Caki2 (cell line): ENCODE measurements around the gene BCKDHB. TPM values are rescaled to one million over a fixed set of nuclear protein-coding genes. Genes with fewer than 3 reads are reported as not detected.

ENCODE experiments used
- DNase-seq: peaks from one replicate; pipeline ENCODE4 v3.0.0-alpha.2; 2015; ENCODE audit warnings: low read depth
- in situ Hi-C: cut with HindIII; loops from 2 replicates; pipeline ENCODE4 v1.10.0; 2016; ENCODE audit warnings: low sequenced_read_pairs, low pct_unique_long_range_greater_than_20kb, mixed read lengths
- total RNA-seq: library from RNA; depleted of rRNA; stranded (reverse); fragments of >200 nt; shearing (Covaris generic); gene quantifications from 2 replicates; pipeline ENCODE4 v1.2.3, GENCODE V29; 2014; ENCODE audit warnings: low replicate concordance

The BCKDHB gene
- total RNA-seq, 1 experiment from 2014 or later = 13.9 TPM

DNA sequence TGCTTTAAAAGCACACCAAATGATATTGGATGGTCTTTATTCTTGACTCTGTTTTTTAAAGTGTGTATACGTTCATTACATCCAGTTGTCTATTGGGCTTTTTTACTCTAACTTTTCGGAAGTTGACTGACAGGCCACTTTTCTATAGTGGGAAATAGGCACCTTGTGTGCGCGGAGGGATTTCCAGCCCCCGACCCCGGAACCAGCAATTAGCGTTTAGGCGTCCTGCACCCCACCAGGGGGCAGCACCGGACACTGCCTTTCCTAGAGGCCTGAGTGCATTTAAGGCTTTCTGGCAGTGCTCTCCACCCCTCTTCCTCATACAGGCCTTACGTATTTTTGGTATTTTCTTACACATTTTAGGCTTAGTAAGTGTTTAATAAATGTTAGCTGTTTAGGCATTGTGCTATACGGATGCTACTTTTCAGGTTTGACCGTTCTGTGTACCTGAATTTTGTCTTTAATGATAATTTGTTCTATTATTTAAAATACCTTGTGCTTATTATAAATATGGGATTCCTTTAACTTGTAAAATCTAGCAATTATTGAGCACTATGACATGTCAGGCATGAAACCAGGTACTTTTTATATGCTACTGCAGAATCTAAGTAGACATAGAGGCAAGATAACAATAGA is 231.8 kb downstream of the BCKDHB start:
- peak; percentile 23 for DNase-seq
- in situ Hi-C loops = no loop called here

GRCh38 chr6:80339421-80339820 is 232.9 kb downstream of the BCKDHB start:
- DNase-seq = no peak
- in situ Hi-C loops = no loop called here

- in situ Hi-C loops = no loop called here
- no peak for DNase-seq
These were observed 233.8 kb downstream of the BCKDHB start for GRCh38 chr6:80340280-80340679.

DNA sequence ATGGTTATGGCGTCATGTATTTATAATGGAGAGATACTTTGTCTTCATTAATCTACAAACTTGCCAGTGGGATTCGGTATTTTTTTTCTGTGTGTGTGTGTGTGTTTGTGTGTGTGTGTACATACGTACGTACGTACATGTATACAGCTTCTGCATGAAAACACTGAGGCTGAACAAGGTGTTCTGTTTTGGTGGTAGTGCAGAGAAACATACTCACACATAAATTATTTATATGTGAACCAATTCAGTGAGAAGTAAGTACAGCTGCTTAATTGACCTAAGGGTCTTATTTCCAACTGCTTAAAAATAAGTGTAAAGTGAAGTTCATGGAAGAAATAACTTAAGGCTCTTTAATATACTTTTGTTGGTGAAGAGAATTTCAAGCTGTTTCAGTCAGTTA is 234.2 kb downstream of the BCKDHB start:
- in situ Hi-C loops = no loop called here
- no peak for DNase-seq

DNA sequence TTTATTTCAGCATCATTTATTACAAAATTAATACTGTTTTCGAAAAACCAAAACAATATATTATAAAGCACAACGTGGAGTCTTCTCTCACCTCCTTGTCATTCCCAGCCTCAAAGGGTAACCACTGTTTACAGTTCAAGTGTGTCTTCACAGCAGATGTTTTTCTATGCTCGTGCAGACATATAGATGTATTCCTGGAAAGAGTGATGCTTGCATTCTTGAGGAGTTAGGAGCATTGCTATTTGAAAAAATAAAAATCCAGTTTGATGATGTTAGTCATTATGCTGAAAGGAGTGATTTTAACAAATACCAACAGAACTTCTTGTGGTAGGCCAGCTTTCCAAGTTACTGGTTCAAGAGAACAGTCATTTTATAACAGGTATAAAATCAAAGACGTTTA is 234.9 kb downstream of the BCKDHB start:
- in situ Hi-C loops = no loop called here
- DNase-seq = no peak

GRCh38 chr6:80343511-80343910 is 237.0 kb downstream of the BCKDHB start:
- DNase-seq = no peak
- in situ Hi-C loops = no loop called here

DNA sequence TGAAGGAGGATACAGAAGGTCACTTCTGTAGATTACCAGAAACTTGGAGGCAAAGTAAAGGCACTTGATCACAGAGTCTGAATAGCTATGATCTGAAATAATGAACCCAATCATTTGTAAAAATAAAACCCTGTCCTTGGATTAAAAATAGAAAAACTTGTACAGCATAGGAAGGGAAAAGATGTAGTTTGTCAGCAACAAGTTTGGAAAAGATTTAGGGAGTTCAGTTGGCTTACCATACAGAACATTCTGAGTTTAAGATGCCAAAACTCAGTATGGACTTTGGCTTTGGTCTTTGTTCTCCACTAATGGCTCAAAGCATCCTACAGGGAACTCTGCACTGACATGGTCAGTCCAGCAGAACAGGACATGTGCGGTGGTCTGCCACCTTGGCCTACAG is 240.6 kb downstream of the BCKDHB start:
- in situ Hi-C loops = no loop called here
- no peak for DNase-seq

DNA sequence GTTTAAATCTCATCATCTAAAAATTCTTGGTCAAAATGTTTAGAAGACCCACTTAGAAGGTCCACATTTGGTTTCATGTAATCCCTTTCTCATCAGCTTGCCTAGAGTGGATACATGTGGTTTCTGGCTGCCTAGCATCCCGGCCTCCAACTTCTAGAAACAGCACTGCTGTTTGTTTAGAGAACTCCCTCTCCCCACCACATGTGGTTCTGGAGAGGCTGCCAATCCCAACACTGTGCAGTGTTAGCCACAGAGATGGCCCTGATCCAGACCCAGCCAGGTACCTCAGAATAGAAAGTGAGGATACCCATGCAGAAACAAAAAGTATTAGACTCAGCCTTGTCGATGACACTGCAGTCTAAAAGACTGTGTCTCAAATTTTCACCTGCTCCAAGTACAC is 241.8 kb downstream of the BCKDHB start:
- DNase-seq = no peak
- in situ Hi-C loops = no loop called here

DNA sequence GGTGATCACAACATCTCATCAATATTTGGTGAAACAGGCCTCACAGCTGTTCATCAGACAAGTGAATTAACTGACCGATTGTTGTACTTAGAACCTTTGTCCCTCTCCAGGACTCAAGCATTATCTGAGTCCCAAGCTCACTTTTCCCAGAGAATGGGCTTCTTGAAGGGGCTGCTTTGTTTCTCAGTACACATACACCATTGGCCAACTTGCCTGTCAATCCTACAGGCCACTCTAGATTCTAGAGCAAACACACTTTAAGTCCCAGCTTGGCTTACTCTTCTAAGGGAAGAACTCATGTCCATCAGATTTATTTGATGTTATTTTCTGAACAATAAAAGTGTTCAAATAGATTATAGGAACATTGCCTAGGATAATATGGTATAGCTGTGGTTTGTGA is 249.5 kb downstream of the BCKDHB start:
- DNase-seq = no peak
- in situ Hi-C loops = no loop called here

DNA sequence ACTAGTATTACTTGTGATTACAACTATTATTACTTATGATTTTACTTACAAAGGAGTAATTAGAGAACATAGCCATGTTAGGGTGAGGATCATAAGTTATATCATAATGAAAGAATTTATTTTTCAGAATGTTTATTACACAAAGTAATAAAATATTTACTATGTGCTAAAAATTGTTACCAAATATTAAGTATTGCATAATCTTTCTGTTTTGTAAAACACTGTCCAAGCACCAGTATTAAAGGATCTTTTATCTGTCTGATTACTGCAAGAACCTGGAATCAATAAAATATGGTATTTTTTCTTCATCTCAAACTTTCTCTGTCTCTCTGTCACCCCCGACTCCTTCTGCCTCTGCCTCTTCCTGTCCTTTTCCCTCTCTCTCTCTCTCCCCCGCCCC is 250.1 kb downstream of the BCKDHB start:
- in situ Hi-C loops = no loop called here
- DNase-seq = no peak

DNA sequence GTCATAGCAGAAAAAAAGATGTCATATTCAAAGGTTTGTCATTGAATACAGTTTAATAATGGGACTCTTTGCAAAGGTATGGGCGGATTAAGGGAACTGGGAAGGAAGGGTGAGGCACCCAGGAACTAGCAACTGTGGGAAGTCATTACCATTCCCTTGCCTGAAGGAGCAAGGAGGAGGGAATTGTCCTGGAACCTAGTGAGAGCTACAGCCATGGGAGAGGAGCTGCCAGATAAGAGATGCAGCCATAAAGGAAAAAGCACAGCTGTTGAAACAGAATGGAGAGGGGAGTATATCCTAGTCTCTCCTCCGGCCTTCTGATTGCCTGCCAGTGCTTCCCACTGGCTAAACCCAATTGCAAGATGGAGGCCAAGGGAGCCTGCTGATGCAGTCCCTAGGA is 250.6 kb downstream of the BCKDHB start:
- DNase-seq = no peak
- in situ Hi-C loops = no loop called here

DNA sequence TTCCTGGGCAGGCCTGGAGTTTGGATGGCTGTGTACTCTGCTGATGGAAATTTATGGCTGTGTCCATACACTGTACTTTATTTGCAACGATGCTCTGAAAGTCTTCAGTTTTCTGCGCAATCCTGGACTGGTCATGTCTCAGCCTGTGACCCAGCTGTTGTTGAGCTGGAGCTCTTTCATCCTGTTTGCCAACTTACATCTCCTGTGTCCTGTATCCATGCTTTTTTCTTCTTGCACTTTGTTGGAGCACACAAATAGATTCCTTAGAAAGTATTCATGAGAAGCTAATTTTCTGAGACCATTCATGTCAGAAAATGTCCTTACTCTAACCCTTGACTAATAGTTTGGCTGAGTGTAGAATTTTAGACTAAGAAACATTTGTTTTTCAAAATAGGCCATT is 251.2 kb downstream of the BCKDHB start:
- no peak for DNase-seq
- in situ Hi-C loops = no loop called here

DNA sequence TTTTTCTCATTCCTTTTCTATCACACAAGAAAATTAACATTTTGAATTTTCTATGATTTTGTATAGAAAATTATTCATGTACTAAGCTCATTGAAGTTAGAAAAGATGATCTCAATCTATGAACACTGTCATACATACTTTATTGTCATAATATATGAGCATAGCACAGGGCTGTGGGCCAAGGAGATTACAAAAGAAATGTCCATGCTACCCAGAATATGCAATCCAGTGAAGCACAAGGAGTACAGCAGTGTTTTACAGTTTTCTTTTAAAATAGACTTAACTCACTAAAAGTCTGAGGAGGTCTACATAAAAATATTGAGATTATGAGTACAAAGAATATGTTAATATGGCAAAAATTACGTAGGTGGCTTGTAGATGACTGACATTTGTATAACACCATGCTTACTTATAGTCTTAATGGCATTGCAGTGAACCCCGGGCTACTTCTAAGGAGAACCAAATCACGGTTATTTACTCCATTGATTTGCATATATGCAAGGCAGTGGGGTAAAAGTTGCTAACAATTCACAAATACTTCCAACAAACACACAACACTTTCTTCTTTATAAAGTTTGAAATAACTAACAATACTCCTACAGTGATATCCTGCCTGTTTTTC is 257.1 kb downstream of the BCKDHB start:
- in situ Hi-C loops = no loop called here
- no peak for DNase-seq

GRCh38 chr6:80364149-80364548 is 257.7 kb downstream of the BCKDHB start:
- in situ Hi-C loops = no loop called here
- no peak for DNase-seq

DNA sequence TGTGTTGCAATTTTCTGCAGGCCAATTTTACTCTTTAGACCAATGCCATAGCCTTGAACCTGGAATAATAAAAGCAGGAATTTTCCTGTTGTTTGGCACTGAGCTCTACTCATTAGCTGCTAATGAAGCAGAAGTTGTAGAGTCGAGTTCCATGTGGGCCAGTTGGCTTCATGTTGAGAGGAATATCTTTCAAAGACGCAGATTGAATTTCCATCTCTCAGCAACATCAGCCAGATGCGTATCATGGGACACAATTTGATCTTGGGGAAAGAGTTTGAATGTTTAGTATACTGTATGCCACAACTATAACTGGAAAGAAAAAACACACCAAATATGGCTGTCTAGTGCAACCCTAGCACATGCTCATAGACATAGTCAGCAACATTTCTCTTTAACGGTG is 259.6 kb downstream of the BCKDHB start:
- in situ Hi-C loops = no loop called here

GRCh38 chr6:80366714-80367113 is 260.2 kb downstream of the BCKDHB start:
- in situ Hi-C loops = no loop called here
- no peak for DNase-seq

More for the DNA sequence above, 259.6 kb downstream of the BCKDHB start:
- no peak for DNase-seq

DNA sequence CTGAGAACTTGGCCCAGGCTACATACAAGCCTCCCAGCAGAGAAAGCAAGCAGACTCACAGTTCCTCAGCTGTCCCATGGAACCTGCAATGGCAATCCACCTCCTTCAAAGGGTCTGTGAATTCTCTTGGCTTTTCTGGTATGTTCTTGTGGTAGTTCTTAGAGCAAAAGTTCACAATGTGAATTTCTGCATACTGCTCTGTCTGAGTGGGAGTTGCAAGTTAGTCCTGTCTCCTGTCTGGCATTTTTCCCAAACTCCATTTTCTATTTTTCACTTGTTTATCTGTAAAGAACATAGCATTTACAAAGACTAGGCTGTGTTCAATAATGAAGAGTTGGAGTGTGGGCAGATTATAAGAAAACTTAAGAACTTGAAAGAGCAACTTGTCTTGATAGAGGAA is 269.9 kb downstream of the BCKDHB start:
- no peak for DNase-seq
- in situ Hi-C loops = no loop called here

- DNase-seq = no peak
- in situ Hi-C loops = no loop called here
These were observed 274.1 kb downstream of the BCKDHB start for GRCh38 chr6:80380566-80380965.

GRCh38 chr6:80382811-80383210 is 276.3 kb downstream of the BCKDHB start:
- DNase-seq = no peak
- in situ Hi-C loops = no loop called here

- in situ Hi-C loops = no loop called here
- DNase-seq = no peak
These were observed 282.0 kb downstream of the BCKDHB start for GRCh38 chr6:80388507-80388906.
